HG03139 (cell line): Measurements from ENCODE around the gene TMEM213.

Experiments used
- ATAC-seq: cut with Tn5 transposase; IDR thresholded peaks from one replicate; pipeline ENCODE4 v1.9.1; 2021; ENCODE audit not compliant: unreplicated experiment

TMEM213 gene

DNA sequence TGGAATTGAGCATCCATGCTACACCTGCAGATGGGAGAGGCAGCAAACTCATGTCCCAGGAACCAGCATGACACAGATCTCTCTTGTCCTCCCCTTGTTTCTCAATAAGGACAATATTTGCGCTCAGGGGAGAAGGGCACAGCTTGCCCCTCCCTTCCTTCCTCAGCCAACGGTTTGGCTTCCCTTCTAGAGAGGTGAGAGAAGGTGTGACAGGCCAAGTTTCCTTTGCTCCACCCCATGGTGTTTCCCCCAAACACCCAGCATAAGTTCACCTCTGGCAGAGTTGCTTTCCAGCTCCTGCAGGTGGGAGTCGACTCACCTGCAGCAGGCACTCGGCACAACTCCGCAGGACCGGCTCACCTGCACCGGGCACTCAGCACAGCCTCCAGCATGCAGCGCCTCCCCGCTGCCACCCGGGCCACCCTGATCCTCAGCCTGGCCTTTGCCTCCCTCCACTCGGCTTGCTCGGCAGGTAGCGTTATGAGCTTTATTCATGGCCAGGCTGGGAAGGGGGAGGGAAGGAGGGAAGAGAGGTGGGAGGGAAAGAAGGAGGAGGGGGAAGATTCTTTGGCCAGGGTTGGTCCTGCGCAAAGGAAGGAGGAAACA, at the start of gene TMEM213, which contains the start of gene ATP6V0A4:
Gene TMEM213 (plus strand): TSS at position 280 of the 606 bp plus-strand sequence. CDS start 111 bp downstream, at position 391.
Gene ATP6V0A4 (minus strand): TSS at position 482 of the 606 bp plus-strand sequence. CDS start 26,949 bp downstream, outside the sequence.
- ATAC-seq = no peak

- no peak for ATAC-seq
Observed at GRCh38 chr7:138748666-138749065, 49.1 kb upstream of the TMEM213 start.

GRCh38 chr7:138749960-138750359, 47.8 kb upstream of the TMEM213 start:
- ATAC-seq = no peak

- ATAC-seq = no peak
Observed at GRCh38 chr7:138750473-138750872, 47.3 kb upstream of the TMEM213 start.

- no peak for ATAC-seq
Observed at GRCh38 chr7:138750901-138751464, 46.8 kb upstream of the TMEM213 start.

DNA sequence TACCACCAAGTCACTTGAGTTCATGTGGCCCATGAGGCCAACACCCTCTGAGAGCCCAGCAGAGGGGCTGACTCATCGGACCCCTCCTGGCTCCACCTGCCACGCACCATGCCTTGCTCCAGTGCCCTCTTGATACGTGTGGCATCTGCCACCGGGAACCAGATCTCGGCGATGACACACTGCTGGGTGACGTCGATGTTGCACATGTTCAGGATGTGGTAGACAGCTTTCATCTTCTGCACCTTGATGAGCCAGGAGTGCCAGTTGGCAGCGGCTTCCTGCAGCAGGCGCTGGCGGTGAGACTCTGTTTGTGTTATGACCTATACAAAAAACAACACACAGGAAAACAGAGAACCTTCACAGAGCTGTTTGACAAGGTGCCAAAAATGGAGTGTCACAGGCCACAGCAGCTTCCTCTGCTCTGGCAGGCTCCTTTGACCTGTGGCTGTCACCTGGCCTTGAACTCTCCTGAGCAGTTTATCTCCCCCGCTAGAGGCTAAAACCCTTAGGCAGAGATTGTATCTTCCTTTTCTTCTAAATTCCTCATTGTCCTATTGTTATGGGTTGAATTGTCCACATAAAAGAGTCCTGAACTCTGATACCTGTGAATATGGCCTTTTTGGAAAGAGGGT, 45.2 kb upstream of the TMEM213 start:
- ATAC-seq = peak; percentile 90

DNA sequence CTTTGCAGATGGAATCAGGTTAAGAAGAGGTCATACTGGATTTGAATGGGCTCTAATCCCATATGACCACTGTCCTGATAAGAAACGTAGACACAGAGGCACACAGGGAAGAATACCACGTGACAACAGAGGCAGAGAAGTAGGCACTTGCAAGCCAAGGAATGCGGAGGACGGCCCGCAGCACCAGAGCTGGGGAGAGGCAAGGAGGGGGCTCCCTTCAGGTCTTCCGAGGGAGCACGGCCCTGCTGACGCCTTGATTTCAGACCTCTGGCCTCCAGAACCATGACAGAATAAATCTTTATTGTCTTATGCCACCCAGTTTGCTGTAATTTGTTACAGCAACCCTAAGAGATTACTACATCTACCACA, 44.7 kb upstream of the TMEM213 start:
- ATAC-seq = no peak

DNA sequence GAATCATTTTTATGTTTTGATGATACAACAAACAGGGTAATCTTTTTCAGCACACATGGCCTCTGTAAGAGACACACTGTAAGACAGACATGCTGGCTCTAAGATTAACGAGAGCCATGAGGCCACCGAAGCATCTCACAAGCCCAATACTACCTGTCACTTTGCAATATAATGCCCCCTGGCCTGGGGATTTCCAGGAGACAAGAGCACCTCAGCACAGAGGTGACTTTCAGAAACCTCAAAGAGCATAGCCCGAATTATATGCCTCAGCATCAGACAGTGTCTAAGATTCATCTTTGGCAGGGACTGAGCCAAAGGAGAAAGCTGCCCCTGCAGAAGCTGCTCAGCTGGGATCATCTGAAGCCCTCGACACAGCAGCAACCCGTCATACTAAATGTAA, 44.2 kb upstream of the TMEM213 start:
- no peak for ATAC-seq

- ATAC-seq = no peak
Observed at GRCh38 chr7:138755331-138755747, 42.5 kb upstream of the TMEM213 start.

DNA sequence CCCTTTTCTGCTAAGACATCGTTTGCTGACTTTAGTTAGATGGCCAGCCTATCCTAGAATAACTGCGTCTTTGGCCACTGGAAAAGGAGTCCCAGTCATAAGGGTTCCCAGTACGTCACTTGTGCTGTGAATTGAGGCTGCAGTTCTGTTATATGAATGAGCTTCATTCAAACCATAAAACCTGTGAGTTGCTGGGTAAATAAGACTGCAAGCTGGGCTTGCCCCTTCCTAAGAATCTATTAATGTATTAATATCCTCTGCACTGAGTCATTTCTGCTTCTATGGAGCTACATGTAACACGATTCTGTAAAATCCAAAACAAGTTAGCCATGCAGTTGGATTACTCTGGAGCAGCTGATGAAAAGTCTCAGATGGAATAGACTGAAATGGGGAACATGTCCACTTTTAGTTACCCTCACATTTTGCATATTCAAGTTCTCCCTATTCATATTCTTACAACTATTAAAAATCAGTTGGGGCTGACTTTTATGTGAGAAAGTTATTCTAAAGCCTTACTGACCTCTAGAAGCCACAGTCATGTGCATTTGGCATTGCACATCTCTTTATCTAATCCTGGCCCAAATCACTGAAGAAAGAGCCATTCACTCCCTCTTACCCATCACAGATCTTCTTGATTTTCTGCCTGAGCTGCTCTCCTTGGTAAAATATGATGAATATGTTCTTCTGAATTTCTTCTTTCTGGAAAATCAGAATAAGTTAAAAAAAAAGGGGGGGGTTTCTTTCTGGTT, 41.8 kb upstream of the TMEM213 start:
- no peak for ATAC-seq

DNA sequence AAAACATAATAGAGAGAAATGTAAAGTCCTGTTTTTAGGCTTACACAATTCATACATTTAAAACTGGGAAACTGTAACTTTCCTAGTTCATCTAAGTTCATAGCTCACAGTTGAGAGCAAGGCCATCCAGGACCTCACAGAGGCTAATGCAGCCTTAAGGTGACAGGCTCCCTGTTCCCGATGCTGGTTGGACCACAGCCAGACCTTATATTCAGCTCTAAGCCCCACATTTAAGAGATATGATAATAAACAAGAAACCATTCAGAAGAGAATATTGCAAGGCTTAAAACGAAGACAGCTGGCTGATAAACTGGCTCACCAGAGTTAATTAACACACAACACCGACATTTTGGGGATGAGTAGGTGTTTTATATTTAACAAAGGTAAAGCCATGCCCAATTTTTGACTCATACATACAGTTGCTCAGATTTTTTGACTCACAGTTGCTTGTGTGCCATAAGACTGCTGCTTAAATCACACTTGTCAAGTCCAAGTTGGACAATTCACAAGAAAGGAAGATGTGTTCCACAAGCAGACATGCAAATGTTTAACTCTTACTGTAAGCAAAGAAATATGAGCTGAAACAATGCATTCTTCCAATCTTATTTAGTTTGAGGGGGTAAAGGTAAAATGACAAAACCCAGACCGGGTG, 41.1 kb upstream of the TMEM213 start:
- no peak for ATAC-seq

GRCh38 chr7:138768241-138768640, 29.6 kb upstream of the TMEM213 start:
- no peak for ATAC-seq

- no peak for ATAC-seq
Observed at GRCh38 chr7:138770904-138771303, 26.9 kb upstream of the TMEM213 start.

- ATAC-seq = no peak
Observed at GRCh38 chr7:138773176-138773575, 24.6 kb upstream of the TMEM213 start.

DNA sequence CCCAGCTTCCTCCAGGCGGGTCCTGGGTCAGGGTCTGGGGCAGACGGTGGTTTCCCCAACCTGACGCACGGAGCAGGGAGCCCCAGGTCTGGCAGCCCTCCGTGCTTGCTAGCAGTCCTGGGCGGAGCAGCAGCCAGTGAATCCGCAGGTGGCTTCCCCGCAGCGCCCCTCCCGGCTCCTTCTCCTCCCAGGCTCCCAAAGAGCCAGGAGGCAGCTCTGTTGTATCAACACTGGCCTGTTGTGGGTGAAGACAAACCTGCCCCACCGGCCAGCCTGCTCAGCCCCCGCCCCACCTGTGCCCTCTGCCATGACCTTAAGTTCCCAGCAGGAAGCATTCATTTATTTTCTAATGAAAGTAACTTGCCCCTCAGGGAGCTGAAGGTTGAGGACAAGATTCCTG, 24.0 kb upstream of the TMEM213 start:
- no peak for ATAC-seq

GRCh38 chr7:138776166-138776833, 21.5 kb upstream of the TMEM213 start:
- no peak for ATAC-seq

GRCh38 chr7:138781004-138781403, 16.8 kb upstream of the TMEM213 start:
- ATAC-seq = no peak

DNA sequence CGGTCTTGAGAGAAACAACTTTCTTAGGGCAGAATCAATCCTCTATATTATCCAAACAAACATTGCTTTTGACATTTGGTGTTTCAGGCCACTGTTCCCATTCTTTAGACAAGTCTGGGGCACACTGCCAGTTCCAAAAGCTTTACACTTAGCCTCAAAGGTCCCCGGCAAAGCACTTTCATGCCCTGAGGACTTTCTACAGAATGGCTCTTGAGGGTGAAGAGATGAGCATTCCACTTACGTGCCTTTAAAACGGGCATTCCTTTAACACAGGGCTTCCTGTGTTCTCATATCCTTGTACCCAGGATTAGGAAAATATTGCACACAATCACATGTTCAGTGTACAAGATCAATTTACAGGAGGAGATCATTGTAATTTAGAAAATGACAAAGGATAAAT, 13.1 kb upstream of the TMEM213 start:
- no peak for ATAC-seq

DNA sequence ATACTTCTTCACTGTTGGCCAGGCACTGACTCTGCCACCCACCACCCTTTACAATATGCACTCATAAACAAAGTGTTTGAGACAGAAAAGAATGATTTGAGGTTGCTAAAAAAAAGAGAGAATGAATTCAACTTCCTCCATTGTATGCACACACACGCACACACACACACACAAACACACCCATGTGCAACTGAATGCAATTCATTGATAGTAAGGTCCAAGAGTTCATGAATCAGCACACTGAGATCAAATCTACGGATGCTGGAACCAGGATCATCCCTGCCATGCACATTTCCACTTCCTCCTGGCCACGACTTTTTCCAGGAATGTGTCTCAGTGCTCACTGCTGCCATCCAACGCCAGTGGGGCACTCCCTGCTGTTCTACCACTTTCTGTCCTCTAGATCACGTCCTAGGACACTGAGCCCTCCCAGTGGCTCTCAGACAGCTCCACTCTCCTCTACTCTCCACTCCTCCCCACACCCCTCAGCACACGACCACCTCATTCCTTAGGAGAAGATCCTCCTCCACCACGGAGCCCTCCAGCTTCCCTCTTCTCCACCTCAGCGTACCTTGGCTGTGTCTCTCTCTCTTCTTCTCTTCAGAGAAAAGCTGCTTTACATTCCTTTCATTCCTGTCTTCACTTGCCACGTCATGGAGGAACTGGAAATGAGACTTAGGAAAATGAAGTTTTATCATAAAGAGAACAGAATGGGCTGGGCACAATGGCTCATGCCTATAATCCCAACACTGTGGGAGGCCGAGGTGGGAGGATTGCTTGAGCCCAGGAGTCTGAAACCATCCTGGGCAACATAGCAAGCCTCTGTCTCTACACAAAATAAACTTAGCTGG, 12.0 kb upstream of the TMEM213 start:
- no peak for ATAC-seq
